ENCODE results near the gene PRDX3.

PRDX3 gene

DNA sequence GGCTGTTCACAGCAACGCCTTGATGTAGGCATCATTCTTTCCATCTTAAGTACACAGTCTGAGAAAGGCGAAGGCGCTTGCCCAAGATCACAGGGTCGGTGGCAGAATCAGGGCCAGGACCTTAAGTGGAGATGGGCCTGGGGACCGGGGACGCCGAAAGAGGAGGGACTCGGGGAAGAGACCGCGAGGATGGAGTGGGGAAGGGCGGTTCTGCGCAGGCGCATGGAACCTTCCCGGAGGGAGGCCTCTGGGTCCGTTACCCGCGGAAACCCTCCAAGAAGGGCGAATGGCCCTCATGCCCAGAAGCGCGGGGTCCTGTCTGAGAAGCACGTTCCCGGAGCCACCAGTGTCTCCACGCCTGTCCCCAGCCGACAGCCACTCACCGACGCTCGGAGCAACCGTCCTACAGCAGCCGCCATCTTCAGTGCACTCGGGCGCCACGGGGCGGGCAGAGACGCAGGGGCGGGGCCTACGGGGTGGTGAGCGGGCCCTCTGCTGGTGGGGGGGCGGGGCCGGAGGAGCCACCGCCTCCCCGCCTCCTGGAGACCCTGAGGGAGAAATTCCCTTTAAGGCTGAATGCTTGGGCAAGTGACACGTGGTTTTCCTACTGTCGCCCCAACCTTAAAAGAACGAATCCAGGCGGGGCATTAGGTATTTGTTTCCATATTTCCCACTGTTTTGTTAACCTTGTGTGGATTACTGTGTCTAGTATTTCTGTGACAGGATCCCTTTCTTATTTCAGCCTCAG is at the start of gene PRDX3:
PRDX3 (minus strand) TSS at position 441 of the 748 bp plus-strand sequence; CDS start at position 419, 22 bp downstream.
- peak; percentile 90 for DNase-seq (ENCODE audit: low read depth)

DNA sequence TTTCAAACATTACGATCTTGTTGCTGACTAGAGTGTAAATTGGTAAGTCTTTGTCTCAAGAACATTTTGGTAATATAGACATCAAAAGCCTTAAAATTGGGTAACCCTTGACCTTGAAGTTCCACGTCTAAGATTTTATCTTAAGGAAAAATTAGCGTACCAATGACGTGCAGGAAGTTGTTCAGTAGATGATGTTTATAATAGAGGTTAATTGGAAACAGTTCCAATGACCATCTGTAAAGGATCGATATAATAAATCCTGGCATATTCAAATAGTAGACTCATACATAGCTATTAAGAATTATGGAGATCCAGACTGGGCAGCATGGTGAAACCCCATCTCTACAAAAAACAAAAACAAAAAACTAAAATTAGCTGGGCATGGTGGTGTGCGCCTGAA is 49.2 kb upstream of the PRDX3 start:
- DNase-seq (ENCODE audit: low read depth): no peak

DNA sequence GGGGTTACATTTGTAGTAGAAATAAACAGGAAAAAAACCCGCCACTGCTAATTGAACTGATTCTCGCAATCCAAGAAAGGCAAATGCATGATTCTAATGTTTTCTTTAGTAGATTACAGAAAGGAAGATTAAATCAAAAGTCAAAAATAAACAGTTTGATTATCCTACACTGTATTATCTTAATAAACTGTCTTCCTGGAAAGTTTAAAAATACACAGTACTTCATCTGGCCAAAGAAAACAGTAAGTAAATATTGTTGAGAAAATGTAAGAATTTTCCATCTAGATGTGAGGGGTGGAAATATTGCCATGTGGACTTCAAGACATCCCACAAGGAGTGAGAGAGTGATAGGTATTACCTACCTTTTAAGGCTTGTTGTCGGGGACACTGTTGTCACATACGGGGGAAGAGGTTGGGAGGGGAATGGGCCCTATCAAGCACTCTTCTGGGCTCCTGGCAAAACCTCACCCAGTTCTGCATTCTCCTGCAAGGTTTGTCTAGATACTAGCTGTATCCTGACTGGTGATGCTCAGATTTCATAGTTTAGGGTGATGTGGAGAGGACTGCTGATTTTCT is 46.6 kb upstream of the PRDX3 start:
- no peak for DNase-seq (ENCODE audit: low read depth)

DNA sequence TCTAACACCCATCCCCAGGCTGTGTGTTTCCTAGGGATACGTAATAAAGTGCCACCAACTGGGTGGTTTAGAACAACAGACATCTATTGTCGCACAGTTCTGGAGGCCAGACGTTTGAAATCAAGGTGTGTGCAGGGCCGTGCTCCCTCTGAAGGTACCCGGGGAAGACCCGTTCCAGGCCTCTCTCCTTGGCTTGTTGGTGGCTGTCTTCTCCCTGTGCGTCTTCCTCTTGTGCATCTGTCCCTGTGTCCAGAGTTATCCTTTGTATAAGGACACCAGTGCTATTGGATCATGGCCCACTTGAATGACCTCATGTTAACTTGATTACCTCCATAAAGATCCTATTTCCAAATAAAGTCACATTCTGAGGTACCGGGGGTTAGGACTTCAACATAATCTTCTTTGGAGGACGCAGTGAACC is 44.4 kb upstream of the PRDX3 start:
- DNase-seq (ENCODE audit: low read depth): no peak

DNA sequence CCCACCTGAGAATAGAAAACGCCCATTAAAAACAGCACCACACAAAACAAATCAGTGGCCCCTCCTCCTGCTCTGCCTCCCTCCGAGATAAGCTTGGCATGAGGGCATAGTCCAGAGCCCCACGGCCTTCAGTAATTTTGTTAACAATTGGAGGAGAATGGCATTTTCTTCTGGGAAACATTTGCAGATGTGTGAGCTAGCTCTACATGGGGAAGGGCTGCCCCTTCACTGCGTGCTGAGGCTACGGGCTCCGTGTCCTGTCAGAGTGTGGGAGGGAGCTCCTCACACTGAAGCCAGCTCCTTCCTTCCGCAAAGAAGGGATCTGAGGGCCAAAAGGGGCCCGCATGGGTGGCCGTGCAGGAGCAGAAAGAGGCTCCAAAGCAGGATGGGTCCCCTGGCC is 43.9 kb upstream of the PRDX3 start:
- DNase-seq (ENCODE audit: low read depth): no peak

DNA sequence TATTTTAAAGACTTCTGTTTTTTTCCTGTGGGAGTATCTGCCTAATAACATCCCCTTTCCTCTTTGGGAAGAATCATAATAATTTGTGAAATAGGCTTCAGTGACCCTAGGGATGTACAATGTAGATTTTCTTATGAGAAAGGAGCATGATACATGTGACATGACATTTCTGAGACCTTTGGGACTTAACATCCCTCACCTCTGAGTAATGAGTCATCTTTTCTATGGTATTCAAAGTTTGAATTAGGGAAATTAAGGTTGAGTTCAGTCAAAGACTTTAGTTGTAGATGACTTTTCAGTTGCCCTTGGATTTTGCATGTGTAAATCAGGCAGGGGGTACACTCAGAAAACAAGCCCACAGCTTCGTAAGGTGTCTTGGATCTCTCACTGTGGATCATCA is 43.1 kb upstream of the PRDX3 start:
- no peak for DNase-seq (ENCODE audit: low read depth)

DNA sequence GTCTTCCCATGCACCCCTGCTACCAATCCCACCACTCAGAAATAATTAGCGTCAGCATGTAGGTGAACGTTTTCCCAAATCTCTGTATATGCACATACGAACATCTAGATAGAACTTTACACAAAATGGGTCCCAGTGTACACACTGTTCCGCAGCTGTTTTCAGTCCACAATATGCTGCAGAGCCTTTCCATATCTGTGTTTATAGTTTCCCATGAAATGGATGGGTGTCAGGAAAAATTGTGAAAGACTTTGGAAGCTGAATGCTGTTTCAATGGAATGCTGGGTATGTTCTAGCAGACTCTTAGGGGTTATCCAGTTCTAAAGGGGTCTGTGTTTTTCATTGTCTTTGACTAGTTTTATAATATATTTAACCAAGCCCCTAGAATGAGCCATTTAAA is 42.6 kb upstream of the PRDX3 start:
- DNase-seq (ENCODE audit: low read depth): no peak

DNA sequence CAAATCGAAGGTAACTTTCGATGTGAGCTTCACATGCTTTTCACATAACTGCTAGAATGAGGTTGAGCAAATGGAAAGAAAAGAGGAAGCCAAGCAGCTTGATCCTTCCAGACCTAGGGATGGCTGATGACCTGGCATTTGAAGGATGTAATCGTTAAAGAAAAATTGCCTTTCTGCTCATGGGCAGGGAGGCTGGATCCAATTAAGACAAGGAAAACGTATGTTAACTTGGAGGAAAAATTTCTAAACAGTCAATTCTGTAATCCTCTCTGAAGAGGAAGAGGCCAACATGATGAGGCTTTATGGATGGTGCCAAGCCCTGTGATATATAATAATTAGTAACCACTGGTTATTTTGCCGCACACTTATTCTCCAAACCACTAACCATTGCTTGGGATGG is 41.3 kb upstream of the PRDX3 start:
- no peak for DNase-seq (ENCODE audit: low read depth)

DNA sequence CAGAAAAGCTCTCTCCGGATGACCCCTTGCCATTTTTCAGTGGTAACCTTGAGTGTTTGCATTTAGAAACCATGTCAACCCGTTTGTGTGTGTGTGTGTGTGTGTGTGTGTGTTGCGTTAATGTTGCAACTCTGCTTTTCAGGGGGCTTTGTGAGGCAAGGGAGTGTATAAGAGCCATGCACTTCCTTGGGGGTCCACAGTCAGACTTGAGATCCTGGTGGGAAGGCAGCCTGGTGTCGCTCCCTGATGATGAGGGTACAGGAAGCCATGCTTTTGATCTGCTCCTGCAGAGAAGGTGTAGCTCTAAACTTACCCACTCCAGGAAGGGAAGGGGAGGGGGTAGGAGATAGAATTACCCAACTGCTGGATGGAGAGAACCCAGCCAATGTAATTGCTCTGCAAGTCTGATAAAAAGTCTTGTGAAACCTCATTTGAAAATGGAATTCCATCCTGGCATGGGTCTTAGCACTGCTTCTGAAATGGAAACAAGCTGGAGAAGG is 39.4 kb upstream of the PRDX3 start:
- no peak for DNase-seq (ENCODE audit: low read depth)

DNA sequence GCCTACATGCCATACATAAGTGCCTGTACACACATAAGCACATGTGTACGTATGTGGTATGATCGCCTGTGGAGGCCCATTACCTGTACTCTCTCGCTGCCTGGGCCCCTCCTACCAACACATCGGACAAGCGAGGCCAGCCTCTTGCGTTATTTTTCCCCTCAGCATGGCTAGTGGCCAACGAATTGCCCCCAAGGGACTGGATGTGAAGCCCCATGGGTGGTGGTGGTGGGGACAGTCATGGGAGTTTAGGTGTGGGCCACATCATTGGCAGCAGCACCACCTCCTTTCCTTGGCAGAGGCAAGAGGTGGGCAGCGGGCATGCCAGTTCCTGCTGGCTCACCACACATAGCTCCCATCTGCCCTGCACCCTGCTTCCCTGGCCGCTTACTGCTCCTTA is 38.8 kb upstream of the PRDX3 start:
- no peak for DNase-seq (ENCODE audit: low read depth)

DNA sequence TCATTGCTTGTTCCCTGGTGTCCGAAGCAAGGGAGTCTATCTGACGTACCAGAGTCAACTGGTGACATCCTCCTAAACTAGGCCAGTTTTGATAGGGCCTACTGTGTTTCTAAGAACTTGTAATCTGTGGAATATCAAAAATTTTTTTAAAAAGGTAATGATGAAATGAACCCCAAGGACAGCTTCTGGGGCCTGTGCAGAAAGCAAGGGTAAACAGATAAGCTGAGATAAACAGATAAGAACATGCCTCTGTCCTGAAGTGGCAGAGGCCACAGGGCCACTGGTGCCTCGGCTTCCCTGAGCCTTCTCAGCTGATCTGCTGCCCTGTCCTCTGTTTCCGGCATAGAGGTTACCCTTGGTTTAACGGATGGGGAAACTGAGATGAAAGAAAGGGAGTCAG is 37.5 kb upstream of the PRDX3 start:
- DNase-seq (ENCODE audit: low read depth): no peak

DNA sequence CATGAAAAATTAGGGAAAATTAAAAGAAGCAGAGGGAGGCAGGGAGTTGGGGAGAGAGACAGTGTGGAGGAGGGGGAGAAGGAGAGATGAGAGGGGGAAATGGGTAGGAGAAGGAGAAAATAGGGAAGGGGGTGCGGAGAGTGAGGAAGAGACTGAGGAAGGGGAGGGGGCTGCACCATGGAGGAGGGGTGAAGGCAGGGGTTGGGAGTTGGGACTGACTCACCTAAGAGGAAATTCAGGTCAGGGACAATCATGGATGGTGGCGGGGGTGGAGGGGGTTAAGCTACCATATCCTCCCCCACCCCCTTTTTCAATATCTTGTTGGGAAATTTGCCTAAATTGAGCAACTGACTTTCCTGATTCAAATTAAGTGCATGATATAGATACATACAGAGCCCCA is 36.8 kb upstream of the PRDX3 start:
- DNase-seq (ENCODE audit: low read depth): no peak

DNA sequence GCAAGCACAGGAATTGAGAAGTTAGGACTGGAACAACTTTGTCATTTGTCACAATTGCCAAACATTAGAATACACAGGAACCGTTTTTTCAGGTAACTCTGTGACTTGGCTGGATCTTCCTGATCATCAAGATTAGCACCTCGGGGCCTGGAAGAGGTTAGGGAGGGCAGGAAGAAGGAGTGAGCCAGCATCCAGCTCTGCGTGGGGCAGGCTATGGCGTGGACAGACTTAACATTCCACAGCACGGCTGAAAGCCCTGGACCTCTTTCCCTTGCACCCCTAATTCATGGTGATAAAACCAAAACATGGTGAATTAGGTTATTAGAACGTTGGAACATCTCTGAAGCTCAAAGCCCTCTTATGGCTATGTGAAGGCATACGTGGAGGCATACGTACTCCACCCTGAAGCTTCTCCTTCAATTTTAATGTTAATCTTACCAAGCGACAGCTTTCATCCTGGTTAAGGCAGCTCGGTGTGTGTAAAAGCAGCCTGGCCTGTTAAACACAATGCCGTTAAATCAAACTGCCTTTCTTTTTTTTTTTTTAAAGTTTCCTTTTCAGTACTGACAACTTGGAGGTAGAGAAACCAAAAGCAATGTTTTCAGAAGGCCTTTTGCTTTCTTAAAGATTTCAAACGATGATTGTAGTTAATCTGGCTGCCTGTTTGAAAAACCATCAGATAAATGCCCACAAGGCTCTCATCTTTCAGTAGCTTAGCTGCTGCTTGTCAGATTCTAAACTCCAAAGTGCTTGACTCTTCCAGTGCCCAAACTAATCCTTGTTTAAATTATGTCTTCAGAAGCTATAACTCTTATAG is 33.2 kb upstream of the PRDX3 start:
- DNase-seq (ENCODE audit: low read depth): no peak

DNA sequence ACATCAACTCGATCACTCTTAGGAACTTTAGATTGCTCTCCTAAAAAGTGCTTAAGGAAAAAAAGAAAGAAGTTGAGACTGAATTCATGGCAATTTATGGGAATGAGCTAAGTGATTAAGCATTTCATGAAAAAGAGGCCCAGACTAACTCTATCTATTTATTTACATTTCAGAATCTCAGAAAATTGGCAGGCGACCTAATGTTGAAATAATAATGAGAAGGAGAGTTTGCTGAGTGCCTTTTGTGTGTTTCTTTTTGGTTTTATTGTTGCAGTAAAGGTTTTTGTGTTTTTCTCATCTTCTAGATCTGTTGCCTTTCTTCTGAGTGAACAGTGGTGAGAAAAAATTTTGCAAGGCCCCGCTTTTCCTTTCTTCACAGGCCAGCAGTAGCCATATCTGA is 32.6 kb upstream of the PRDX3 start:
- no peak for DNase-seq (ENCODE audit: low read depth)

DNA sequence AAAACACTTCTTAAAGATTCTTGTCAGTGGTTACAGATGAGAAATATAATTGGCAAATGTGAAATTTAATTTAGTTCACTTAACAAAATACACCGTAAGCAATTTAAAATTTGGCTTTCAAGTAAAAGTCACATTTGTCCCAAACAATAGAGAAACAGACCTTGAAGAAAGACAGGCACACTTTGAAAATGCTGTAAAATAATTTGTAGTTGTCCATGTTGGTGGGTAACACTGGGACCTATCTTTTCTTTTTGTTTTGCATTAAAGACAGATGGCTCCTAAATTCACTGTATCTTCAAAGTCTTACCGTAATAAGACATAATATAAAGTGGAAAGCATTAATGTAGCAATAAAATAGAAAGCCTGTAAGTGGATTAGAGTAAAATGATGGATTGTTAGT is 32.0 kb upstream of the PRDX3 start:
- DNase-seq (ENCODE audit: low read depth): no peak

DNA sequence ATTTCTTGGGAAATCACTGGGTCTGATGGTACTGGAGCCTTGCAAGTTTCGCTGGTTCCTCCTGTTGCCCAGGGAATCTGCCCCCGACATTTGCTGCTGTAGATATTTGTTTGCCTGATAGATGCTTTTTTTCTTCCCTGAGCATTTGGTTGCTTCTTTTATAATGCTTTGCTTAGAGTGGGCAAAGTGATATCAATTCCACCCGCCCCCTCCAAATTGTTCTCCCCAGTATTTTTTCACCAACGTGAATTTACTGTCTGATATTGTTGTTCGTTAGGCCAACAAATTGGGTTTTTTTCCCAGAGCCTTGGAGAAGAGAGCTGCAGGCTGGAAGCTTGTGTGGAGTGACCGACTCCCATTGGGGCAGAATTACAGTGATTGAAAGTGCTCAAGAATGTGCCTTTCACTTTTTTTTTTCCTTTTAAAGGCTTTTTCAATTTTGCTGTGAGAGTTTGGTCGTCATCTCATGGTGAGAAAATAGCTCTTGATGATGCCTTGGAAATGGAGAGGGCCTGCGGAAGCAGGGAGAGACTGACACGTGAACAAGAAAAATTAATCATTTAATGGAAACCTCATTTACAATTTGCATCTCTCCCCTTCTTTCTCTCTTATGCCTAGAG is 31.2 kb upstream of the PRDX3 start:
- DNase-seq (ENCODE audit: low read depth): no peak

DNA sequence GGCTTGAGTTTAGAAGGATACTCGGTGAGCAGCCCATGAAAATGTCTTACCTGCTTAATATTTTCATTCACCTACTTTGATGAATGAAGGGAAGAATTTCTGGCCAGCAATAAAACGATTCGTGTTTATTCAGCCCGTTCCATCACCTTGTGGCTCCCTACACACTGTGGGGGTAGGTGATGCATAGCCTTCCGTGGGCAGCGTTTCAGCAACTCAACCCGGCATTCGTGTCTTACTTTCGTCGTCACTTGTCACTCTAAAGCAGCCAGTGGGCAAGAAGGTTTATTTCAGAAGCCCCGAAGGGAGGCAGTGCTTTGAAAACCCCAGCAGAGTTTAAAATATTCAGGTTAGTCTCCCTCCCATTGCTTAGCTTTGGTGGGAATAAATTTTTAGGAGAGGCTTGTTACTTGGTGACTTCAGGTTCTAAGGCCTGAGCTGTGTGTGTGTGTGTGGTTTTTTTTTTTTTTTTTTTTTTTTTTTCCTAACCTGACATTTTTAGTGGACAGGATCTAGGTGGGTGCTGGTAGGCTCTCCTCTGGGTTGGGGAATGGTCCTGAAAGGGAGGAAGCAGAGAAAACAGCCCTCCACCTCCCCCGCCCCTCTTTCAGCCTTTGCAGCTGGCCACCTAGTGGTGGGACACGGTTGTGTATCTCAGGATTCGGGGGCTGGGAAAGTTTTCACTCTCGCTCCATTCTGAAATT is 30.6 kb upstream of the PRDX3 start:
- DNase-seq (ENCODE audit: low read depth): peak; percentile 48

DNA sequence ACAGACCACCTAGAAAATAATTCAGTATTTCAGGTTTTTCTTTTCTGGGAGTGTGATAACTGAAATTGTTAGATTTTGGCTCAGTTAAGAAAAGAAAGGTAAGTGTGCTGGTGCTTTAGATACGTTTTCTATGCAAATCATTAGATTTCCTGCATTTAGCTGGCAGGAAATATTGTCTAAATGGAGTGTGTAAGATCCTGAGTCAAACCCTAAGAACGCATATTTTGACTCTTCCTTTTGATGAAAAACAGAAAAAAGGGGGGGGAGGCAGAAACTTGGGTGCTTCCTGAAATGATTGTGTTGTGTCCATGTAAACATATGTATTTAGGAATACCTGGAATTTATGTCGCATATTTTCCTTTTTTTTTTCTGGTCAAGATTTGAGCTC is 29.9 kb upstream of the PRDX3 start:
- DNase-seq (ENCODE audit: low read depth): no peak

DNA sequence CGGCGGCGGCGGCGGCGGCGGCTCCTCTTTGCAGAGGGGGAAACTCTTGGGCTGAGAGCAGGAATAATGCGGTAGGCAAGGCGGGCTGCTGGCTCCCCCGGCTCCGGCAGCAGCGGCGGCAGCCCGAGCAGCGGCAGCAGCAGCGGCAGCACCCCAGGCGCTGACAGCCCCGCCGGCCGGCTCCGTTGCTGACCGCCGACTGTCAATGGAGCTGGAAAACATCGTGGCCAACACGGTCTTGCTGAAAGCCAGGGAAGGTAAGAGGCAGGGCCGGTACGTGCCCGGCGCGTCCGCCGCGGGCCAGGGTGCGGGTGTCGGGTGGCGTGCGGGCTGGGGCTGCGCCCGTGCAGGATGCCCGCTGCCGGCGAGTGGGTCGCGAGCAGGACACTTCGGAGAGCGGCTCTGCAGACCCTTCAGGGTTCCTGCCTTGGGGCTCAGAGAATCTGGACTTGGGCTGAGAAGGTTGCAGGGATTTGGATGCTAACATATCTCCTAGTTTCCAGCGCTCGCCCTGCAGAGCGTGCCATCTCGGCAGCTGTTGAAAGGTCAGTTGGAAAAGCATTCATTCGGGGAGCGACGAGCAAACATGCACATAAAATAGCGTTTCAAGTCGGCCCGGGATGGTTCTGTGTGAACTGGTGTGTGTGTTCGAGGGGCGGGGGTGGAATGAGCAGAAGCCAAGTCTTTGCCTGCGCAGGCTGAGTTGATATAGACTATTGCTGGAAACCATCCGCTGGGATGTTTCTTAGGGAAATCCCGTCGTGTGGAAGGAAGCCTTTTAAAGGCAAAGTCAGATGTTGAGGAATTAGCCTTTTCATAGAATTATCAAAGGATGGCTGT is 29.3 kb upstream of the PRDX3 start:
- no peak for DNase-seq (ENCODE audit: low read depth)

DNA sequence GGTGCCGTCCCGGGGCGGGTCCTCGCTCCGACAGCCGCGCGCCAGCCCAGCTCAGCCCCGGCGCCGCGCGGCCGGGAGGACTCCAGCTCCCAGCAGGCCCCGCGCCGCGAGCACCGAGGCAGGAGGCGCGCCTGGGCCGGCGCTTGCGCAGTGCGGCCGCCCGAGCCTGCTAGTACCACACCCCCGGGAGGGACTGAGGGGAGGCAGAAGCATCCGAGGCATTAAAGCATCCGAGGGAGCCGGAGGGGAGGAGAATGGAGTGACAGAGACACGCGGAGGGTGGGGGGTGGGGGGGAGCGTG is 28.7 kb upstream of the PRDX3 start, which contains the start of gene GRK5:
GRK5 (plus strand) TSS at position 206 of the 301 bp plus-strand sequence. CDS start 347 bp downstream, outside the sequence.
- peak; percentile 93 for DNase-seq (ENCODE audit: low read depth)

Measured in activated T-helper 9 cell treated with anti-CD3 and anti-CD28 coated beads, Interleukin-2, amount 50 U/mL, for 16 hours (primary cell).